Caki2 (cell line): ENCODE data around the gene APLF. TPM values are rescaled to one million over a fixed set of nuclear protein-coding genes. Genes with fewer than 3 reads are reported as not detected.
"Not testable (repeated sequence)": the region's sequence is repeated elsewhere in the genome, so short reads cannot be mapped to it uniquely, and the experiment has no call there.

Source experiments
- DNase-seq: peaks from one replicate; pipeline ENCODE4 v3.0.0-alpha.2; 2015; ENCODE audit warnings: low read depth
- in situ Hi-C: cut with HindIII; loops from 2 replicates; pipeline ENCODE4 v1.10.0; 2016; ENCODE audit warnings: low sequenced_read_pairs, low pct_unique_long_range_greater_than_20kb, mixed read lengths
- total RNA-seq: library from RNA; depleted of rRNA; stranded (reverse); fragments of >200 nt; shearing (Covaris generic); gene quantifications from 2 replicates; pipeline ENCODE4 v1.2.3, GENCODE V29; 2014; ENCODE audit warnings: low replicate concordance

Gene APLF
- total RNA-seq, 1 experiment from 2014 or later = 6.8 TPM

GRCh38 chr2:68435615-68436014, 31.8 kb upstream of the APLF start:
- DNase-seq = no peak
- in situ Hi-C loops = no loop called here

GRCh38 chr2:68436270-68436669, 31.1 kb upstream of the APLF start:
- no peak for DNase-seq
- in situ Hi-C loops = no loop called here

- no peak for DNase-seq
- in situ Hi-C loops = no loop called here
Observed at GRCh38 chr2:68438455-68439303, 28.7 kb upstream of the APLF start.

- in situ Hi-C loops = no loop called here
- DNase-seq = peak; percentile 53
Observed at GRCh38 chr2:68441179-68441993, 26.0 kb upstream of the APLF start.

- in situ Hi-C loops = no loop called here
Observed at GRCh38 chr2:68441994-68442322, 25.4 kb upstream of the APLF start.

GRCh38 chr2:68446425-68446824, 21.0 kb upstream of the APLF start:
- DNase-seq, in situ Hi-C loops: not testable (repeated sequence)

More at GRCh38 chr2:68441994-68442322, 25.4 kb upstream of the APLF start:
- no peak for DNase-seq

GRCh38 chr2:68447118-68447517, 20.3 kb upstream of the APLF start:
- in situ Hi-C loops = no loop called here

GRCh38 chr2:68448671-68449653, 18.4 kb upstream of the APLF start:
- in situ Hi-C loops = no loop called here
- no peak for DNase-seq

More at GRCh38 chr2:68447118-68447517, 20.3 kb upstream of the APLF start:
- DNase-seq = no peak

- in situ Hi-C loops = no loop called here
- no peak for DNase-seq
Observed at GRCh38 chr2:68452158-68452900, 15.1 kb upstream of the APLF start.

- in situ Hi-C loops = no loop called here
- DNase-seq = no peak
Observed at GRCh38 chr2:68453761-68454360, 13.5 kb upstream of the APLF start.

GRCh38 chr2:68454719-68455118, 12.7 kb upstream of the APLF start:
- in situ Hi-C loops = no loop called here

GRCh38 chr2:68456198-68456597, 11.2 kb upstream of the APLF start:
- in situ Hi-C loops = no loop called here
- no peak for DNase-seq

More at GRCh38 chr2:68454719-68455118, 12.7 kb upstream of the APLF start:
- no peak for DNase-seq

- no peak for DNase-seq
- in situ Hi-C loops = no loop called here
Observed at GRCh38 chr2:68458981-68459380, 8.4 kb upstream of the APLF start.

- peak; percentile 48 for DNase-seq
- in situ Hi-C loops = no loop called here
Observed at GRCh38 chr2:68463287-68463877, 4.0 kb upstream of the APLF start.

- DNase-seq = no peak
Observed at GRCh38 chr2:68464651-68465050, 2.7 kb upstream of the APLF start.

GRCh38 chr2:68465081-68465916, 2.1 kb upstream of the APLF start:
- no peak for DNase-seq
- in situ Hi-C loops = no loop called here

More at GRCh38 chr2:68464651-68465050, 2.7 kb upstream of the APLF start:
- in situ Hi-C loops = no loop called here
